Hematopoietic multipotent progenitor cell treated with erythropoietin and hydrocortisone succinate and interleukin-3 and kit ligand, for 17 days (in vitro differentiated cells): ENCODE data around the gene RESP18.
"Not testable (repeated sequence)": the region's sequence is repeated elsewhere in the genome, so short reads cannot be mapped to it uniquely, and the experiment has no call there.

Experiments used
- DNase-seq: peaks from one replicate; pipeline ENCODE4 v3.0.0-alpha.2; 2015; ENCODE audit warnings: low spot score

Gene RESP18

GRCh38 chr2:219325657-219326315, 6.8 kb downstream of the RESP18 start:
- no peak for DNase-seq

- no peak for DNase-seq
Observed at GRCh38 chr2:219325136-219325535, 7.4 kb downstream of the RESP18 start.

GRCh38 chr2:219323434-219323833, 9.1 kb downstream of the RESP18 start:
- no peak for DNase-seq

- DNase-seq: no peak
Observed at GRCh38 chr2:219314804-219315468, 17.6 kb downstream of the RESP18 start.

GRCh38 chr2:219312683-219313263, 19.8 kb downstream of the RESP18 start:
- not testable (repeated sequence) for DNase-seq

- no peak for DNase-seq
Observed at GRCh38 chr2:219309278-219309677, 23.3 kb downstream of the RESP18 start, which contains the start of gene PTPRN. Gene PTPRN (minus strand): TSS chr2:219309401. CDS start chr2:219309332, 69 bp downstream.

GRCh38 chr2:219308142-219309101, 24.1 kb downstream of the RESP18 start:
- DNase-seq: peak; percentile 37

- no peak for DNase-seq
Observed at GRCh38 chr2:219306047-219306446, 26.5 kb downstream of the RESP18 start.

- DNase-seq: no peak
Observed at GRCh38 chr2:219304223-219304622, 28.3 kb downstream of the RESP18 start.

GRCh38 chr2:219302412-219302968, 30.1 kb downstream of the RESP18 start:
- DNase-seq: no peak

GRCh38 chr2:219300022-219300421, 32.5 kb downstream of the RESP18 start:
- no peak for DNase-seq

GRCh38 chr2:219299372-219299760, 33.2 kb downstream of the RESP18 start:
- DNase-seq: no peak

- DNase-seq: peak; percentile 90
Observed at GRCh38 chr2:219298759-219299371, 33.7 kb downstream of the RESP18 start.

GRCh38 chr2:219297766-219298456, 34.6 kb downstream of the RESP18 start:
- no peak for DNase-seq

- no peak for DNase-seq
Observed at GRCh38 chr2:219296631-219297391, 35.7 kb downstream of the RESP18 start.

- DNase-seq: no peak
Observed at GRCh38 chr2:219296142-219296541, 36.4 kb downstream of the RESP18 start.

GRCh38 chr2:219294356-219295351, 37.9 kb downstream of the RESP18 start:
- DNase-seq: peak; percentile 95

- no peak for DNase-seq
Observed at GRCh38 chr2:219293736-219294231, 38.8 kb downstream of the RESP18 start.

- DNase-seq: no peak
Observed at GRCh38 chr2:219292616-219293015, 39.9 kb downstream of the RESP18 start.
